ENCODE results near the gene STAG1.

- TF ChIP-seq CTCF (IDR thresholded peaks at IDR 0.05; ENCODE audit: poor library complexity, severe bottlenecking) (no peak), EZH2 (IDR thresholded peaks at IDR 0.05; ENCODE audit: borderline replicate concordance, insufficient read depth, low read length, poor library complexity, severe bottlenecking) (no peak)
Observed at GRCh38 chr3:136725468-136725867, 26.7 kb downstream of the STAG1 start.

Data from neural cell (in vitro differentiated cells).